GM21723 (cell line): ENCODE data around the gene CNKSR3.

Experiments used
- ATAC-seq: cut with Tn5 transposase; IDR thresholded peaks from one replicate; pipeline ENCODE4 v1.9.1; 2021; ENCODE audit warnings: mild to moderate bottlenecking, moderate library complexity; ENCODE audit not compliant: unreplicated experiment

CNKSR3 gene

GRCh38 chr6:154390034-154390433, 120.5 kb downstream of the CNKSR3 start:
- no peak for ATAC-seq

DNA sequence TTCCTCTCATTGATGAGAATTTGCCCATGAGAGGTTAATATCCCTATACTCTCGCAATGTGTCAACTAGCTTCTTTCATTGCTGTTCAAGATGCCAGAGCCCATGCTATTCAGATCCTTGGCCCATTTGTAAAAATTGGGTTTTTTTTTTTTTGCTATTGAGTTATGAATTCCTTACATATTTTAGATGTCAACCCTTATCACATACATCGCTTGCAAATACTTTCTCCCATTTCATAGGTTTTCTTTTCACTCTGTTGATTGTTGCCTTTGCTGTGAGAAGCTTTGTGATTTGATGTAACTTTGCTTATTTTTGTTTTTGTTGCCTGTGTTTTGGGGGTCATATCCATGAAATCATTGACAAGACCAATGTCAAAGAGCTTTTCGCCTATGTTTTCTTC, 121.7 kb downstream of the CNKSR3 start:
- ATAC-seq = no peak

DNA sequence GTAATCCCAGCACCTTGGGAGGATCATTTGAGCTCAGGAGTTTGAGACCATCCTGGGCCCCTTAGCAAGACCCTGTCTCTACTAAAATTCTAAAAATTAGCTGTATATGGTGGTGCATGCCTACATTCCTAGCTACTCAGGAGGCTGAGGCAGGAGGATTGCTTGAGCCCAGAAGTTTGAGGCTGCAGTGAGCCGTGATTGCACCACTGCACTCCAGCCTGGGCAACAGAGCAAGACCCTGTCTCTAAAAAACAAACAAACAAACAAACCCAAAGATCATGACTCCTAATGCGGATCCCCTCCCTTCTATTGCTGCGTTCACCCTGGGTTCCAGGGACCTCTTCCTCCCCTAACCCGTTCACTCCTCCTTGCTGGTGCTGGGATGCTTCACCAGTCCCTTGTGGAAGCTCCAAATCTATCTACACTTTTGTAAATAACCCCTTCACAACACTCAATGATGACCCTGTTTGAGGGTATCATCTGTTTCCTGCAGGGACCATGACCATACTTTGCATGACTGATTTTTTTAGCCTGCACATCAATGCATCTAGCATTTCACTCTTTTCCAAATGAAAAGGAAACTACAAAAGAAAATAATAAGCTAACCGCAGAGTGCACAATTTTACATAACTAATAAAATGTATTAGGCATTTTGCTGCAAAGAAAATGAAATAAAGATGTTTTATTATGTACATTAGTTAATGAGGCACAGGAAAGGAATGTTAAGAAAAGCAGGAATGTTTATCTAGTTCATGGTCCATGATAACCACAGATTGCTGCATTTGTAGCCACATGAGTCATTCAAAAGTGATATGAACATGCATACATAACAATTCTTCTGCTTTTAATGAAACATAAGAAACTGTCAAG, 123.4 kb downstream of the CNKSR3 start:
- ATAC-seq = no peak

- no peak for ATAC-seq
Observed at GRCh38 chr6:154384191-154384590, 126.3 kb downstream of the CNKSR3 start.

DNA sequence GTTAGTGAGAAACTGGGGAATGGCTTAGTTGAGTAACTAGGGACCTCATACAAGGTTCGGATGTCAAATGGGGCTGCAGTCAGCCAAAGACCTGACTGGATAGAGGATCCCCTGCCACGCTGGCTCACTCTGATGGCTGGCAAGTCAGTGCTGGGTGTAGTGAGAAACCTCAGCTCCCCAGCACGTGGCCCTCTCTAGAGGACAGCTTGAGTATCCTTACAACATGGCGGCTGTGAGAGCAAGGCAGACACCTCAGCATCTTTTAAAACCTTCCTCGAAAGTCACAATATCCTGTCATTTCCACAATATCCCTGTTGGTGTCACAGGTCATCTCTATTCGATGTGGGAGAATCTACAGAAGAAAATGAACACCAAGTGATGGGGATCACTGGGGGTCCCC, 127.2 kb downstream of the CNKSR3 start:
- no peak for ATAC-seq

DNA sequence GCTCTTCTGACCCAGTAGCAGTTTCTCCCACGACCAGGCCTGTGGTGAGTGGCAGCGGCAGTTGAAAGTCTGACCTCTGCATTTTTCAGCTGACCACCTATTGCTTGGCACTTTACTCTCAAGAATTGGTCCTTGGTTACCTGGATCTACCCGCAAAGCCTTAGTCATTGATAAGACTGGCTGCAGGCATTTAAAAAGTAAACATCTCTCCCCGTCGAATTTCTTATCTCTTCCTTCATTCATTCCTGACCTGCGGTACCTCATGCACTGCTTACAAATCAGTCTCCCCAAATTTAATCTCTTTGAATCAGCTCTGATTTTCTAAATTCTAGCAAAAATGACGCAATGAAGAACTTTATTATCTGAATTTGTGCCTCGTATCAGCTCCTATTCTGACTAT, 127.7 kb downstream of the CNKSR3 start:
- ATAC-seq = no peak

- no peak for ATAC-seq
Observed at GRCh38 chr6:154381548-154381947, 128.9 kb downstream of the CNKSR3 start.

DNA sequence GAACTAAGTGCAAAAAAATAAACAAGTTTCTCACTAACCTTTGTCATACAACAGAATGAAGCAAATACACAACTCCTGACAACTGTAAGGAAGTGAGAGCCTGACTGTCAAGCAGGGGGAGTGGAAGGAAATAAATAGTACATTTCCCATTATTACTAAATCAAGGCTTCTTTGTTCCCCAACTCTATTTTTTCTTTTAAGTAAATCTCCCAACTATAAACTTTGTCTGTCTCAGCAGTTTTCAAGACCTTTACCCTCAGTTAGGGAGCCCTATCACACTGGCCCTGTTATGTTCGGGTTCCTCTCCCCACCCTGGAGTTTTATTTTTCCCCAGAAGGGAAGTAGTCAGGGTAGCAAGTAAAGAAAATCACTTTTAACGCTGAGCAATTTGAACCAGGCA, 129.7 kb downstream of the CNKSR3 start:
- no peak for ATAC-seq

DNA sequence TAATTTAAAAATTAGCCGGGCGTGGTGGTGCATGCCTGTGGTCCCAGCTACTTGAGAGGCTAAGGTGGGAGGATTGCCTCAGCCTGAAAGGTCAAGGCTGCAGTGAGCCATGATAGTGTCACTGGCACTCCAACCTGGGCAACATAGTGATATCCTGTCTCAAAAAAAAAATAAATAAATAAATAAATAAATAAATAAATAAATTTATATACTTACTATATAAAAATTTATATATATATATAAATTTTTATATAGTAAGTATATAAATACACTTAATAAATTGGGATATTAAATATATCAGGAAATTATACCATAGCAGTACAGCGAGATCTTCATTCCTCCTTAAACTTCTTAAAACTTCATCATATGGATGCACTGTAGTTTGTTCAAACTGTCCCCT, 130.9 kb downstream of the CNKSR3 start:
- ATAC-seq = no peak

GRCh38 chr6:154378518-154378917, 132.0 kb downstream of the CNKSR3 start:
- no peak for ATAC-seq

DNA sequence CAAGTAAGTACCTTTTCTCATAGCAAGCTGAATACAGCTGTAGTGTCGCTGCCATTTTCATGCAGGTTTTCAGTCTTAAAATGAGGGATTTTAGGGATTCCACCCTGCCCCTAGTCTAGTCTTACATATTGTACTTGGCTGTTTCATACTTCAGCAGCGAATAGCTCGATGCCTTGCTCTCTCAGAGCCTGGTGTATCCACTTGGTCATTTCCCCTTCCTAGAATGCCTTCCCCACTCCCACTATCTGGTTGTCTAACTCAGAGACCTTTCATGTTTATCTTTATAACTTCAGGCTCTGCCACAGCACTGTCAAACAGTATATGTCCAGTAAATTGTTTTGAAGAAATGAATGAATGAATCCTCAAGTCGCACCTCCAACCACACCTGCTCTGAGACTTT, 132.8 kb downstream of the CNKSR3 start:
- ATAC-seq = no peak

DNA sequence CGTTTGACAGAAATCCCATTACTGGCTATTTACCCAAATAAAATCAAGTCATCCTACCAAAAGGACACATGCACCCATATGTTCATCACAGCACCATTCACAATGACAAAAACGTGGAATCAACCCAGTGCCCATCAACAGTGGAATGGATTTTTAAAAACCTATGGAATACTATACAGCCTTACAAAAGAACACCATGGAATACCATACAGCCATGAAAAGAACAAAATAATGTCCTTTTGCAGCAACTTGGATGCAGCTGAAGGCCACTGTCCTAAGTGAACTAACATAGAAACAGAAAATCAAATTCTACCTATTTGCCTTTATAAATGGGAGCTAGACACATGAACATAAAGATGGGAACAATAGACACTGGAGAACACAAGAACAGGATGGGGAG, 136.5 kb downstream of the CNKSR3 start:
- no peak for ATAC-seq

GRCh38 chr6:154371281-154371680, 139.2 kb downstream of the CNKSR3 start:
- no peak for ATAC-seq

DNA sequence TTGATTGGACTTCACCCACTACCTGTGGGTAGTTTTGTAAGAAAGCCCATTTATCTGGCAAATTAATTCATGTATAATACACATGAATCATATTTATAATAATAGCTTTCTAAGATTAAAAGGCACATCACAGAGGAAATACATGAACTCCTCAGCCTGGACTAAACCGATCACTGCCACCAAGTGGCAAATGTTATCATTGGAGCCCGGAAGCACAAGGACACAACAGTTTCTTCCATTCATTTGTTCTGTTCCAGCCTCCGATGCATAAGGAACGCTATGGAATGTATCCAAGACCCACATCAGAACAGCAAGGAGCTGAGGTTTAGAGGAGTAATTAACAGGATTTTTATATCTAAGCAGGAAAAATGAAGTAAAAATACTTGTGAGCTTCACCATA, 139.9 kb downstream of the CNKSR3 start:
- ATAC-seq = peak; percentile 63

- no peak for ATAC-seq
Observed at GRCh38 chr6:154367839-154368695, 142.4 kb downstream of the CNKSR3 start.

DNA sequence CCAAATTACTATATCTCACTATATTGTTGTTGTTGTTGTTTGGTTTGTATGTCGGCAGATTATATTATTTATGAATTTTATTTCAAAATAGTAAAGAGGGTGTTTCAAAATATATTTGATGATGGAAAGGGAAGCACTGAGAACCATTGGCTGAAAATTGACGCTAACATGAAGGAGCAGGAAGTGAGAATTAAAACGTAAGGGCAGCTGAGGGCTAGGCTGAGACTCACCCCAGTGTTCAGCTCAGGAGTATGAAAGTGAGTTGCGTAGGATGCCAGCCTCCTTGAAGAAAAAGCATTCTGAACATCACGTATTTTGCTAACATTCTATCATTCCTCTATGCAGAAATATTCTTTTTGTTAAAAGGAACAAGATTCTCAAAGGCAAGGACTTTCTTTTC, 143.1 kb downstream of the CNKSR3 start:
- ATAC-seq = no peak

DNA sequence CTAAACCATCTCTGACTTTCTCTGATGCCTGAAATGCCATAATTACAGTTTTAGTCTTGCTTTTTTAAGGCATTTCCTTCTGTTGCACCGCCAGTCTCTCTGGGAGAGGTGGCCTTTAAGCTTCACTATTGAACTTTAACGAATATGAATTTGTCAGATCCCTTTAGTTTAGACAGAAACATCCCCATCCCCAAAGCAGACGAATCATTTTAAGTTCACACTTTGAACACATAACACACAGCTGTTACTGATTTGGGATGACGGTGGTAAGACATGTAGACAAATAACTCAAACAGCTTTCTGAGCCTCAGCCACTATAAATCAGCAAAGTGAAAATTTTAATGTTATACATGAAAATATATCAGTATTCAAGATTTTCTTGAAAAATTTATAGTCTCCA, 146.7 kb downstream of the CNKSR3 start:
- ATAC-seq = no peak

DNA sequence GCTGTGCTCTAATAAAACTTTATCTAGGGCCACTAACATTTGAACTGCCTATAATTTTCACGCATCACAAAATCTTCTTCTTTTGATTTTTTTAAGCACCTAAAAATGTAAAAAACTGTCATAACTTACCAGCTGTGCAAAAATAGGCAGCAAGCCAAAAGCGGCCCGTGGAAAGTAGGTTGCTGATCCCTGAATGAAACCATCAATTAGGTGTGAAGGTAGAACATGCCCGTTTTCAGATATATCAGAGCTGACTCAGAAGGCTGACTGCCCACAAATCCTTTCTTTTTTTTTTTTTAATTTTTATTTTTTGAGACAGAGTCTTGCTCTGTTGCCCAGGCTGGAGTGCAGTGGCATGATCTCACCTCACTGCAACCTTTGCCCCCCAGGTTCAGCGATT, 149.0 kb downstream of the CNKSR3 start:
- ATAC-seq = no peak

DNA sequence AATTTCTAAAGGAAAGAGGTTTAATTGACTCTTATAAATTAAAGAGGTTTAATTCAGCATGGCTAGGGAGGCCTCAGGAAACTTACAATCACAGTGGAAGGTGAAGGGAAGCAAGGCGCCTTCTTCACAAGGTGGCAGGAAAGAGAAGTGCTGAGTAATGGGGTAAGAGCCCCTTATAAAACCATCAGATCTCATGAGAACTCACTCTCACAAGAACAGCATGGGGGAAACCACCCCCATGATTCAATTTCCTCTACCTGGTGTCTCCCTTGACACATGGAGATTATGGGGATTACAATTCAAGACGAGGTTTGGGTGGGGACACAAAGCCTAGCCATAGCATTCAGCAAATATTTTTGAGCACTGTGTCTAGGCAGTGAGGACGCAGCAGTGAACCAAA, 150.0 kb downstream of the CNKSR3 start:
- no peak for ATAC-seq

DNA sequence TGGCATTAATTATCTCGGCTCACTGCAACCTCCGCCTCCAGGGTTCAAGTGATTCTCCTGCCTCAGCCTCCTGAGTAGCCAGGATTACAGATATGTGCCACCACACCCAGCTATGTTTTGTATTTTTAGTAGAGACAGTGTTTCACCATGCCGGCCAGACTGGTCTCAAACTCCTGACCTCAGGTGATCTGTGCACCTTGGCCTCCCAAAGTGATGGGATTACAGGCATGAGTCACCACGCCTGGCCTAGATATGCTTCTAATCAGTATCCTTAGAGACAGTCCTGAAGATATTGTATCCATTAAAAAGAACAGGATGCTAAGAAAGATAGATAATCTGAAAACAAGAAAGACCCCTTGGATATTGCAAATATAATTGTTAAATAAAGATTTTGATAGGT, 150.8 kb downstream of the CNKSR3 start:
- no peak for ATAC-seq

DNA sequence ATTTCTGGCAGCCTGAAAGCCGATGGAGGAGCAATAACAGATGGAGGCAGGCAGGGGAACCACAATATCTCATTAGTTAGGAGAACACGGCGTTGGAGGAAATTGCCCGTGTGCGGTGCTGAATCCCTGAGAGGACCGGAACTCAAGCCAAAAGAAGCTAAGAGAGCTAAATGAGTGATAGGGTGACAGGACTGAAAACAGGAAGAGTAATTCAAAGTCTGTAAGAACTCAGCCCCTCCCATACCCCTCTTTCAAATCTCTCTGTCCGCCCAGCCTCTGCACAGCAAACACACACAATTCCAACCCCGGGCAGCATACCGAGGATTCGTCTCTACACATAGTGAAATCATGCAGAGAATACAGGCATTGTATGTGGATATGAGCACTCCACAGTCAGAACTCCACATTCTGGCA, 151.3 kb downstream of the CNKSR3 start:
- no peak for ATAC-seq

DNA sequence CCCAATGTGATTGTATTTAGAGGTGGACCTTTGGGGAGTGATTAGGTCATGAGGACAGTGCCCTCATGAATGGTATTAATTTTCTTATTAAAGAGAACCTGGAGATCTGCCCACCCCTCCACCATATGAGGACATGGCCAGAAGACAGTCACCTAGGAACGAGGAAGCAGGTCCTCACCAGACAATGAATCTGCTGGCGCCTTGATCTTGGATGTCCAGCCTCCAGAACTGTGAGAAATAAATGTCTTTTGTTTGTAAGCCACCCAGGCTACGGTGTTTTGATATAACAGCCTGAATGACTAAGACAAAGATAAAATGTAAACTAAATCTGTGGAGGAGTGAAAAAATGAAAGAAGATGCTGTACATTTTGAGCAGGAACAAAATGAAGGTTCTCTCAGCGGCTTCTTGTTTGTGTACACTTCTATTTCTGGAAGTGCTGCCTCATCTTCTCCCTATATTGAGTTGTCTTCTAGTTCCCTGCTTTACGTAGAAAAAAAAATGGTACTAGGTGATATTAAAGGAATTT, 152.4 kb downstream of the CNKSR3 start:
- ATAC-seq = no peak
